ENCODE measurements around the gene GPRC5B.
A peak's percentile ranks its signal among the peaks of the same experiment; 100 is the strongest.

DNA sequence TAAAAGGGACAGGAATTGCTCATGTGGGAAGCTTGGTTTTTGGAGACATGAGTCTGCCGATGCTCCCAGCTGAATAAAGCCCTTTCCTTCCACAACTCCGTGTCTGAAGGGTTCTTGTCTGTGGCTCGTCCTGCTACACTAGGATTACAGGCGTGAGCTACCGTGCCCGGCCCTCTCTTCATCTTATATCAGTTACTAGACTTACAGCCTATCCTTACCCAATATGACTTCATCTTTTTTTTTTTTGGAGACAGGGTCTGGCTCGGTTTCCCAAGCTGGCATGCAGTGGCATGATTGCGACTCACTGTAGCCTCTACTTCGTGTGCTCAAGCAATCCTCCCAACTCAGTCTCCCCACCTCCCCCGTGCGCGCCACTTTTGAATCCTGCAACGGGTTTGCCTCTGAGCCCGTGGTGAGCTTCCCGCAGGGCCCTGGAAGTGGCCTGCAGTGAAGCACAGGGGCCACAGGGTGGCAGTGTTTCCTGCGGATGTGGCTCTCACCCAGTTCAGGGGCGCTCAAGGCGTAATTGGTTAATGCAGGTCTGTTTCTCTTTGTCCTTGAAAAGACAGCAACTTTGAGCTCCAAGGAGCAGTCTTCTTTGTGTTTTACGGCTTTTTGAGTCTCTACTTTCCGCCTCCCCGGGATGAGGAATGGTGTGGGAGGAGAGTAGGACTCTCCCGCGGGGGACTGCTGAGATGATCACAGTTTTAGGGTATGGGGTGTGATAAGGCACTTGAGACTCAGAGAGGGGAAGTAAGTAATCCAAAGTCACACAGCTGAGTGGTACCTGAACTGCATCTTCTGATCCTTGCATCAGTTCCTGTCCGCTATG is 22.7 kb upstream of the GPRC5B start:
- TF ChIP-seq, protein P1, sequence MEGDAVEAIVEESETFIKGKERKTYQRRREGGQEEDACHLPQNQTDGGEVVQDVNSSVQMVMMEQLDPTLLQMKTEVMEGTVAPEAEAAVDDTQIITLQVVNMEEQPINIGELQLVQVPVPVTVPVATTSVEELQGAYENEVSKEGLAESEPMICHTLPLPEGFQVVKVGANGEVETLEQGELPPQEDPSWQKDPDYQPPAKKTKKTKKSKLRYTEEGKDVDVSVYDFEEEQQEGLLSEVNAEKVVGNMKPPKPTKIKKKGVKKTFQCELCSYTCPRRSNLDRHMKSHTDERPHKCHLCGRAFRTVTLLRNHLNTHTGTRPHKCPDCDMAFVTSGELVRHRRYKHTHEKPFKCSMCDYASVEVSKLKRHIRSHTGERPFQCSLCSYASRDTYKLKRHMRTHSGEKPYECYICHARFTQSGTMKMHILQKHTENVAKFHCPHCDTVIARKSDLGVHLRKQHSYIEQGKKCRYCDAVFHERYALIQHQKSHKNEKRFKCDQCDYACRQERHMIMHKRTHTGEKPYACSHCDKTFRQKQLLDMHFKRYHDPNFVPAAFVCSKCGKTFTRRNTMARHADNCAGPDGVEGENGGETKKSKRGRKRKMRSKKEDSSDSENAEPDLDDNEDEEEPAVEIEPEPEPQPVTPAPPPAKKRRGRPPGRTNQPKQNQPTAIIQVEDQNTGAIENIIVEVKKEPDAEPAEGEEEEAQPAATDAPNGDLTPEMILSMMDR (IDR thresholded peaks at IDR 0.05): peak; percentile 80 to 94 (median 86)
- TF ChIP-seq EP300 (IDR thresholded peaks at IDR 0.05): no peak
- no peak for TF ChIP-seq POLR2AphosphoS5 (IDR thresholded peaks at IDR 0.05)
- no peak for TF ChIP-seq POLR2A (IDR thresholded peaks at IDR 0.05)

Measured in upper lobe of left lung (tissue), 4 donors.